Activated CD8-positive, alpha-beta memory T cell treated with anti-CD3 and anti-CD28 coated beads, Interleukin-2, amount 50 U/mL, for 48 hours (primary cell): Measurements from ENCODE around the gene GNG12.

Source experiments
- DNase-seq: peaks from one replicate; pipeline ENCODE4 v3.0.0-alpha.2; 2020

The GNG12 gene

GRCh38 chr1:67777440-67777839 lies 55.8 kb downstream of the GNG12 start:
- DNase-seq: no peak

DNA sequence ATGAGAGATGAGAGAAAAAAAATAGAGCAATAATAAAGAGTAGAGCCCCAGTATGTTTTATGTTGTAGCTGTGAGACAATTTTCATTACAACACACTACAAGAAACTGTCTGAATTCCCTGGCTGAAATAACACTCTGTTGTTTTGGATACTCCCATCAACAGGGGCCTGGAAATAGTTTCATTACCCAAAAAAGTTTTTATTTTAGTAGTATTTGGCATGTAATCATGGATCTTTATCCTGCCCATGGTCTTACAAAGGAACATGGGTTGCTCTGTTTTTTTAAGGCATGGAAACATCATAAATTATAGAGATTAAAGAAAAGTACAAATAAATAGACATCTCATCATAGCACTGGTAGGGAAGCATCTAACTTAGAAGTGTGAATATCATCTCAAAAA lies 56.3 kb downstream of the GNG12 start:
- DNase-seq: no peak

DNA sequence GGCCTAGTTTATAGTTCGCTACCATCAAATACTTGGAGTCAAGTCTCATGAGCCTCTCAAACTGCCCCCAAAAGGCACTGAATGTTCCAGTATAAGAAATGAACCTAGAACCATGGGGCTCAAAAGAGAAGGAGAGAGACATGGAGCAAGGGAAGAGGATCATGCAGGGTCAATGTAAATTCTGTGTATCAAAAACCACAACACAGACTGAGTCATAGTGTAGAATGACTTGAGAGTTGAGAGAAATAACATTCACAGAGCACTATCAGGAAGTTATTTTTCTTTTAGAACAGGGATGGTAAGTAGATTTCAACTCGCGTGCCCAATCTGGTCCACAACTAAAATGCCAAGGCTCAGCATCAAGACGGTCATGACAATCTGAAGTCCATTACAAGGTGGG lies 59.8 kb downstream of the GNG12 start:
- DNase-seq: no peak

- DNase-seq: no peak
Measured at GRCh38 chr1:67771749-67772148, 61.5 kb downstream of the GNG12 start.

DNA sequence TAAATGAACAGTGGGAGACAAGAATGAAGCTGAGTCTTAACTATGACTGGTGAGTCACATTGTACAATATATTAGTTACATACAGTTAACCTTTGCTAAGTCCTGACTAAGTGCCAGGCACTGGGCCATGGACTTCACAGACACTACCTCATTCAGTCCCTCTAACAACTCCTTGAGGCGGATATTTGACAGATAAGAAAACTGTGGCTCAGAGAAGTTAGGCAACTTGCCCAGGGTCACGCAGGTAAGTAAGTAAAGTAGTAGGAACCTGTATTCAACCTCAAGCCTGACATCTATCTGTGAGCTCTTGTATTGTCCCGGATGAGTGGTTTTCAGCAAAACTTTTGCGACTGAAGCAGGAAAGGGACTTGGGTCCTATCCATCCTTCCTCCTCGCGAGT lies 62.1 kb downstream of the GNG12 start:
- no peak for DNase-seq

GRCh38 chr1:67769633-67770256 lies 63.5 kb downstream of the GNG12 start:
- DNase-seq: no peak

DNA sequence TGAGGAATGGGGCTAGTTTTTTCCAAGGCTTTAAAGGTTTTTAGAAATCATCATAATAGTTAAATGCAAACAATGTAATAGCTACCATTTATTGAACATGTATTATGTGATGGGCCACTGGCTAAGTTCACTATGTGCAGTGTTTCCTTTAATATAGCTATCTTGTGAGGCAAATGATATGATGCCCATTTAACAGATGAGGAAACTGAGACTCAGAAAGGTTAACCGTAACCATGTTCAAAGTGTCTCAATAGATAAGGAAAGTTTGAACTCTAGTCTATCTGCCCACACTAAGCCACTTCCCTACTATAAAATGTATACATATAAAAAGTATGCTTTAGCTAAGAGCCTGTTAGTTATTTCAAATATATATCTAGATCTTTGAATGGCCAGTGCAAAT lies 64.8 kb downstream of the GNG12 start:
- DNase-seq: no peak

DNA sequence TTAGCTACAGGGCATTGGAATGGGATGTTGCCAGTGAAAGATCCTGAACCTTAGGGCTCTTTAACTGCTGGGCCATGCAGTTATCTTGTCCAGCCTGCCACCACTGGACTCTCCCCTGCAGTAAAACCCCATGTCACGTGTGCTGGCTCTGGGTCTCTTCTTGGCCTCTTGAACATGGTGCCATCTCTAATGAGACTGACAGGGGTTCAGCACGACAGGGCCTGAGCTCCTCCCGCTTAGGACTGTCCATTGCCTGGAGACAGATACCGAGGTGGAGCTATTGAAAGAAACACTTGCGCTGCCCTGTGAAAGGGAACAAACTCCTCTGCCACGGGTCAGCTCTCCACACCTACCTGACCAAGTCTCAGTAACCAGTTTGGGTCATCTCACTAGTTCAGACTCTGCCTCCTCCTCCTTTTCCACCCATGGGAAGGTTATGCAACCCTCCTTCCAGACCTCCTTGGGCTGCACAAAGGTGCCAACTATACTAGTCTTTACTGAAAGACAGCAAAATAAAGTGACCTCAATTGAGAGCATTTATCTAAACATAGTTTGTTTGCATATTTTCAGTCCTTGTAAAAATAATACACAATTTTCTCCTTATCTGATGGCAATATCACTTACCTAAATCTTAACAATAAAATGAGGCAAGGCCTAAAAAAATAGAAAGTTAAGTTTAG lies 66.0 kb downstream of the GNG12 start:
- no peak for DNase-seq

DNA sequence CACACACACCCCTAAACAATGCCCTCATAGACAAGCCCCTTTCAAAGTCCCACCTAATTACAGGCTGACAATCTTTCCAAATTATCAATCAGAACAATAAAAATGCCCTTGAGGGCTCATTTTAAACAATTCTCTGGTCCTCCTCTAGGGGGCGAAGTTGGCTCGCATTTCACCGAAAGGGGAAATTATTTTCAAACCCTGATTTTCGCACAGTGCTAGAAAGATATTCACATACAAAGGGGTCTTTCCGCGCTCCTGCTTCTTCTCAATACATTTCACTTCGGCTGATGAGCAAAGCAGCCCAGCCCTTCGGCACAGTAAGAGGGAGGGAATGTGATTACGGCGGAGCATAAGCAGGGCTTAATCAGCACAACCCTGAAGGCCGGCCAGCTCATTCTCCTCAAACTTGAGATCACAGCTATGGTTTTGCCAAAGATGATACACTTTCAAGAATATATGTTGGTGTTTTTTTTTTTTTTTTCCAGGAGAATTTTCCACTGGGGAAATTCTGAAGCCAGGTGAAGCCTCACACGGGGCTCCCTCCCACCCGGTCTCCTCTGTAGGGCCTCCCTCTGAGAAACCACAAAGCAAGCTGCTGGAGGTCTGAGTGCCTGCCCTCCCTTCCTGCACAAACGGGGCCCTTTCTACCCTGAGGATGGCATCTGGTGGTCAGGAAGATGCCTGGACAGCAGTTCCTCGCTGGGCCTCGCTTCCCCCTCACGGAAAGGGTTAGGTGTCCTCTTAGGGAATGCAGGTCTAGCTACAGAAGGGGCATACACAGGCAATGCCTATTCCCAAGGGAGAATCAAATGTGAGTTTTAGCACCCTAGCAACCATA lies 66.9 kb downstream of the GNG12 start:
- peak; percentile 65 for DNase-seq

- no peak for DNase-seq
Measured at GRCh38 chr1:67764633-67765032, 68.6 kb downstream of the GNG12 start.

DNA sequence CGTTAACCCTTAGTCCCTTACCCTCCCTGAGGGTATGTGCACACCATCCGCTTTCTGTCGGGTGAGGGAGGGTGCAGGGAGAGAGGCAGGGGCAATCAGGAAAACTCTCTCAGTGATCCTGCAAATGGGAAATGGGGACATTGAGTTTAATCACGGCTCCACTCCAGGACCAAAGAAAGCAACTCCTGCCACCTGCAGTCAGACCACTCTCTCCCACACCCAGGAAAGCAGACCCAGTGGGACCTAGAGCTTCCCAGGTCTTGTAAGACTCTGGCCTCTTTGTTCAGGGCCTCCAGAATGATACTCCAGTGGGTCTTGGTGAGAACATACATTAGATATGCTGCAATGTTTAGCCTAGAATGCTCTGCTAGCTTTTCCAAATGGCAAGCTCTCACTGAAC lies 71.5 kb downstream of the GNG12 start:
- DNase-seq: no peak

- no peak for DNase-seq
Measured at GRCh38 chr1:67761091-67761490, 72.2 kb downstream of the GNG12 start.

GRCh38 chr1:67760030-67760821 lies 73.0 kb downstream of the GNG12 start:
- peak; percentile 75 for DNase-seq

GRCh38 chr1:67759692-67760029 lies 73.6 kb downstream of the GNG12 start:
- DNase-seq: no peak

DNA sequence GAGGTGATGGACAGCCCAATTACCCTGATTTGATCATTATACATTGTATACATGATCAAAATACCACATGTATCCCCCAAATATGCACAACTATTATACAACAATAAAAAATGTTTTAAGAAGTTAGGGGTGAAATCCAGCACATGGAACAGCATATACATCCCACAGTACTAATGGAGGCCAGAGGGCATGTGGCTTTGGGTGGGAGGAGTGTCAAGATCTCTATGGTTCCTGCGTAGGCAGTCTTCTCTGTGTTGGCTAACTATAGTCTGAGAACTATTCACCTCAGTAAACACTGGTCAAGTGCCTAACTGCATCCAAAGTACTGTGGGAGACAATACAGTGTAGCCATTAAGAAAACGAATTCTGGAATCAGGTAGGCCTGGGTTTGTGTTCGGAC lies 74.2 kb downstream of the GNG12 start:
- DNase-seq: no peak

GRCh38 chr1:67755619-67756018 lies 77.6 kb downstream of the GNG12 start:
- no peak for DNase-seq

- no peak for DNase-seq
Measured at GRCh38 chr1:67755160-67755559, 78.1 kb downstream of the GNG12 start.

DNA sequence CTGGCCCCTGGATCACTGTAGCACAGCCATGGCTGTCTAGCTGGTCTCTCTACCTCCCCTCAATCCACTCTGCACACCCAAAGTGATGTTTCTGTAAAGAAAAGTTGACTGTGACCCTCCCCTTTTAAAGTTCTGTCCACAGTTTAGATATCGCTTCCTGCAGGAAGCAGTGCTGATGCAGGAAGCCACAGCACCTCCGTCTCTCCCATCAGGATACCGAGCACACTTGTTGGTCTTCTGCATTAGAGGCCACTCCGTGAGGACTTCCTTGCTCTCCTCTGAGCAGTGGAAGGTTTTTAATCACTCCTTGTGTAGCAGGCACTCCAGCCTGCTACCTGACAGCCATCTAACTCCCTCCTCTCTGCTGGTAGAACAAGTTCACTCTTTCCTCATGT lies 78.7 kb downstream of the GNG12 start:
- no peak for DNase-seq

DNA sequence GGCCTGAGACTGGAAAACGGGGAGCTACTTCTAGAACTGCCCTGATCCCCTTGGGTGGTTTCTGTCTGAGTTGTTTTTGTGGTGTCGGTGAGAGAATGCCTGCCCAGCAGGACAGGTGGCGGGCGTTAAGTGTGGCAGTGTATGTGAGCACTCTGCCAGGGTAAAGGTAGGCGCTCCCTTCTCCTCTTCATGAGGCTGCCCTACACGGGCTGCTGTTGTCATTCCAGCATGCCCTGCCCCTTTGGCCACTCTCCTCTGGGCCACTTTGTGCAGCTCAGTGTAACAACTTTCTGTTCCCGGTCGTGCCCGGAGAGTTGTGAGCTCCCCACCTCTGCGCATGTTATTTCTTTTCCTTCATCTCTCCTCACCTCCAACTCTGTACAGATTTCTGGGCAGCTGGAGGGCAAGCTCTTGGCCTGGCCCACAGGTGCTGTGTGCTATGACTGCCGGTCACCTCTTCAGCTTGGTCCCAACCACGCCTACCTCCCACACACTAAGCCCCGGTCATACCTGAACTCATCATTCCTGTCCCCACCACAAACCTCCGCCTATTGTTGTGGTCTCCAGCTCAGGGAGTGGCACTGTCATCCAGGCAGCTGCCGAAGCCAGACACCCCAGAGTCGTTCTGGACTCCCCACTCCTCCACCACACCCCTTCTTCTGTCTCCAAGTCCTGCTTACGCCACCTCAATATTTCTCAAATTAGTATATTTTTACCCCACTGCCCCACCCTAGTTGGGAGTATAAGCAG lies 79.3 kb downstream of the GNG12 start:
- DNase-seq: no peak

GRCh38 chr1:67752306-67752705 lies 81.0 kb downstream of the GNG12 start:
- DNase-seq: no peak

DNA sequence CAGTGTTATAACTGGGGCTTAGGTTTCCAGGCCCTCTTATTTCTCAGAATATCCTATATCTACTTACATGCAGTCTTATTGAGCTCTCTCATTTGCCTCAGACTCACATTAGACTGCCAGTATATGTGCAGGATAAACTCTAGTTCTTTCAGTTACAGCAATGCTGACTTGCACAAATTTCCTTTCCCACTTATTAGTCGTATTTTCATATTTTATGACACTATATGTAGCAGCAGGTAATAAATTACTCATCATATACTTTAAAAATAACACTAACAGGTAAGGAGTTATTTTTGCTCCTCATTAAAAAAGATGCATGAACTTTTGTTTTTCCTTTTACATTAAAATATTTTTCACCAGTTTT lies 82.6 kb downstream of the GNG12 start:
- DNase-seq: no peak

DNA sequence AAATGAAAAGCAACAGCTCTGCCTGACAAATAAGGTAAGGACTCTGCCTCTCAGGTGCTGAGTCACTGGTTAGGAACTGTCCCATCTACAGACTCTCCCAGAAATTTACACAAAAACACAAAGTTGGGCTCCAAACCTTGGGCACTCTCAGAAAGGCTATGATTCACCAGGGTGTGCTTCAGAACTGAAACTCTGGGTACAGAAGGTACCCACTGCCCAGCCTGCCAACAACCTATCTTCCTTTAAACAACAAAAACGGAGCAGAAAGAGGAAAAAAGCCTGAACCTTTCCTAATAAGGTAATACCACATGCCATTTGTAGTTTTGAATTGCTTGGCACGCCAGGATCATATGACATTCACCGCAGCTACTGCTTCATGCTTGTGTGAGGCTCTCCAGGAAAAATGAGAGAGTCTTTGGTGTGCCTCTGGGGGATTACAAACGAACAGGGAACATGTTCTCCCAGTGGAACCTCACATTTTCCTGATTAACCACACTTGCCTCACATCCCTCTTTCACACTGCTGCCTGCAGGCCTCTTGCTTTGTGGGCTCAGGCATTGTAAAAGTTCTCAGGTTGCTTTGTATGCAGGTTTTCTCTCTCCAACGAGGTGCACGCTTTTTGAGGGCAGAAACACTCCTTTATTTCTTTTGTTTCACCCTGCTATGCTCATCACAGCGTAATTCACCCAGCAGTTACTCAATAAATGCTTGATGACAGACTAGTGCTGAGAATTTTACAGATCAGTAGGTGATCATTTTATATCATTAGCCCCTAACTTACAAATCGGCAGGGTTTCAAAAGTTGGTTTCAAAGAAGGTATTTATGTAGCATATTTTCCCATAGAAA lies 83.2 kb downstream of the GNG12 start:
- no peak for DNase-seq
